B cell (primary cell): Measurements from ENCODE around the gene LRFN4. TPM values are rescaled to one million over a fixed set of nuclear protein-coding genes. Genes with fewer than 3 reads are reported as not detected.

Experiments
- ATAC-seq: fragments of 200-7000 bp; cut with Tn5 transposase; one replicate; pipeline ENCODE4 v1.10.0; 2021; ENCODE audit warnings: low read depth, mild to moderate bottlenecking, moderate number of reproducible peaks, moderate library complexity
- CTCF ChIA-PET: fragments of 350-600 bp; sonication (Branson Sonifier 250); formaldehyde crosslinking; loops from one replicate; lab custom pipeline; 2021; ENCODE audit warnings: antibody characterized with exemption, inconsistent platforms; lab: Charles Lee
- POLR2A ChIA-PET: fragments of 350-600 bp; sonication (Branson Sonifier 250); formaldehyde crosslinking; loops from one replicate; lab custom pipeline; 2021; ENCODE audit warnings: antibody characterized with exemption; lab: Charles Lee
- DNase-seq: peaks from one replicate; pipeline ENCODE4 v3.0.0; 2013
- H2AFZ ChIP-seq: 2 replicates; pipeline ENCODE4 v1.6.1; 2012; ENCODE audit warnings: mild to moderate bottlenecking, low read depth, low read length; ENCODE audit not compliant: insufficient read depth, poor library complexity, severe bottlenecking
- H3K27ac ChIP-seq, 2 donors: 1 replicate in 1 of 2; 2 replicates in 1 of 2; pipeline ENCODE4 v1.5.1; 2012 to 2013; ENCODE audit warnings: low read length in 2 of 2, mild to moderate bottlenecking in 2 of 2, moderate library complexity in 1 of 2
- H3K27me3 ChIP-seq, 4 experiments: fragments of 200-600 bp in 1 of 4; sonication (generic) in 1 of 4; replicated peaks in 1 of 4; 1 replicate in 2 of 4; 2 replicates in 2 of 4; pipeline versions ENCODE4 v1.6.1 to v1.7.0; 2013 to 2016; ENCODE audit warnings: low read length in 3 of 4, mild to moderate bottlenecking in 2 of 4, mixed read lengths in 1 of 4, moderate library complexity in 1 of 4; ENCODE audit not compliant: insufficient read depth in 4 of 4, control insufficient read depth in 3 of 4; ENCODE audit errors: control extremely low read depth in 1 of 4
- H3K36me3 ChIP-seq, 2 experiments: replicated peaks in 1 of 2; 1 replicate in 1 of 2; 2 replicates in 1 of 2; pipeline versions ENCODE4 v1.6.1 to v1.7.1; 2013; ENCODE audit warnings: low read length in 1 of 2; ENCODE audit not compliant: insufficient read depth in 2 of 2, control insufficient read depth in 1 of 2; ENCODE audit errors: control extremely low read depth in 1 of 2, extremely low read depth in 1 of 2
- H3K4me1 ChIP-seq, 2 donors: fragments of 200-600 bp in 1 of 2; sonication (generic) in 1 of 2; 1 replicate in 1 of 2; 2 replicates in 1 of 2; pipeline versions ENCODE4 v1.5.1 to v1.6.1; 2013 to 2017; ENCODE audit warnings: low read length in 2 of 2; ENCODE audit not compliant: control insufficient read depth in 2 of 2, insufficient read depth in 2 of 2
- H3K4me2 ChIP-seq: replicated peaks from 2 replicates; pipeline ENCODE3; 2012; ENCODE audit warnings: mild to moderate bottlenecking, low read depth, low read length; ENCODE audit not compliant: poor library complexity, severe bottlenecking
- H3K4me3 ChIP-seq, 5 experiments: fragments of 200-600 bp in 1 of 5; sonication (generic) in 1 of 5; 1 replicate in 3 of 5; 2 replicates in 2 of 5; pipeline versions ENCODE4 v1.5.1 to v1.7.0; 2011 to 2016; ENCODE audit warnings: low read length in 4 of 5, mild to moderate bottlenecking in 4 of 5, low read depth in 2 of 5, control low read depth in 1 of 5, moderate library complexity in 1 of 5; ENCODE audit not compliant: insufficient read depth in 1 of 5; ENCODE audit errors: control extremely low read depth in 1 of 5, extremely low read depth in 1 of 5
- H3K79me2 ChIP-seq: fragments of 200-600 bp; sonication (generic); one replicate; pipeline ENCODE4 v1.6.0; 2016; ENCODE audit warnings: low read length; ENCODE audit not compliant: control insufficient read depth, insufficient read depth
- H3K9ac ChIP-seq: fragments of 200-600 bp; sonication (generic); 2 replicates; pipeline ENCODE4 v1.6.1; 2017; ENCODE audit warnings: mild to moderate bottlenecking, low read length, moderate library complexity
- H3K9me3 ChIP-seq, 3 donors: one replicate each; pipeline versions ENCODE4 v1.6.1 to v1.7.1; 2013; ENCODE audit warnings: low read length in 2 of 3; ENCODE audit not compliant: control insufficient read depth in 2 of 3, insufficient read depth in 1 of 3; ENCODE audit errors: control extremely low read depth in 1 of 3
- H4K20me1 ChIP-seq: 2 replicates; pipeline ENCODE4 v1.6.0; 2012; ENCODE audit warnings: mild to moderate bottlenecking, low read length; ENCODE audit not compliant: insufficient read depth, control insufficient read depth, poor library complexity, severe bottlenecking
- H3K27ac Mint-ChIP-seq: one replicate; pipeline ENCODE4 v1.8.0; 2021; ENCODE audit warnings: mixed read lengths
- H3K27me3 Mint-ChIP-seq: one replicate; pipeline ENCODE4 v1.8.0; 2021; ENCODE audit warnings: mixed read lengths
- H3K4me1 Mint-ChIP-seq: one replicate; pipeline ENCODE4 v1.8.0; 2021; ENCODE audit warnings: mixed read lengths
- H3K4me3 Mint-ChIP-seq: one replicate; pipeline ENCODE4 v1.8.0; 2021; ENCODE audit warnings: mixed read lengths
- H3K9me3 Mint-ChIP-seq: one replicate; pipeline ENCODE4 v1.8.0; 2022; ENCODE audit warnings: mixed read lengths; ENCODE audit not compliant: insufficient read depth
- CTCF ChIP-seq: fragments of 200-600 bp; IDR thresholded peaks from one replicate; pipeline ENCODE4 v1.8.0; 2022; ENCODE audit warnings: antibody characterized with exemption, mild to moderate bottlenecking
- EZH2 ChIP-seq: IDR thresholded peaks from 2 replicates; pipeline ENCODE4 v1.6.1; 2012; ENCODE audit warnings: borderline replicate concordance, low read depth, mild to moderate bottlenecking, moderate library complexity, low read length; ENCODE audit not compliant: insufficient read depth, poor library complexity, severe bottlenecking
- WGBS: methylation state at CpG from one replicate; pipeline ENCODE4 v1.1.5; 2013; ENCODE audit warnings: missing lambda C conversion rate; ENCODE audit not compliant: insufficient coverage; 5-methylcytosine and 5-hydroxymethylcytosine counted together
- intact Hi-C: fragments of 100-400 bp; cut with micrococcal nuclease; formaldehyde crosslinking; loops from one replicate; pipeline ENCODE4 v1.10.0; 2022
- polyA plus RNA-seq: library from polyadenylated mRNA; depleted of rRNA; stranded (reverse); fragments of >200 nt; gene quantifications from 2 replicates; pipeline ENCODE4 v1.2.3, GENCODE V29; 2012
- total RNA-seq, 2 donors: library from RNA; stranded (reverse); fragments of 120-200 nt in 1 of 2; gene quantifications; 1 replicate in 1 of 2; 2 replicates in 1 of 2; pipeline versions ENCODE4 v1.2.3 to v1.2.4, GENCODE V29; 2013 to 2022

LRFN4 gene
- total and polyA plus RNA-seq, 2 donors (not counting 1 experiment from before 2014, with no cell fraction given), result 7.1 to 12.1 TPM

GRCh38 chr11:66861038-66861773 lies 4.3 kb downstream of the LRFN4 start:
- no peaks in the 10 kb centered on the region for H4K20me1 ChIP-seq
- H3K27me3 Mint-ChIP-seq, result no peaks in the 10 kb centered on the region
- no peak overlapping the region for H3K4me3 Mint-ChIP-seq
- TF ChIP-seq CTCF, result no peak
- no peak for TF ChIP-seq EZH2
- DNase-seq (no peak), ATAC-seq (no peak)
- no peak overlapping the region for H3K4me3 ChIP-seq
- intact Hi-C loops, result no loop called here
- no peaks in the 10 kb centered on the region for H3K27me3 ChIP-seq
- H3K36me3 ChIP-seq, result no peaks in the 10 kb centered on the region
- no peaks in the 10 kb centered on the region for H3K79me2 ChIP-seq
- 95% methylated on average over 32 of the region's 32 CpGs for WGBS
- peaks cover 5% of the 10 kb centered on the region for H3K4me1 Mint-ChIP-seq
- H3K9me3 ChIP-seq, result no peaks in the 10 kb centered on the region
- no peak overlapping the region for H2AFZ ChIP-seq
- ChIA-PET POLR2A (interaction anchor here (0.5 kb wide), 1 partner anchor 744 kb away, joined by 15 read pairs; no protein-coding TSS in a partner anchor), CTCF (no interaction called here)
- H3K4me2 ChIP-seq, result no peak overlapping the region
- peaks cover 0 to 4% of the 10 kb centered on the region in 2 donors for H3K4me1 ChIP-seq
- no peak overlapping the region for H3K27ac Mint-ChIP-seq
- H3K9me3 Mint-ChIP-seq, result no peaks in the 10 kb centered on the region
- H3K27ac ChIP-seq, result no peak overlapping the region
- no peak overlapping the region for H3K9ac ChIP-seq

DNA sequence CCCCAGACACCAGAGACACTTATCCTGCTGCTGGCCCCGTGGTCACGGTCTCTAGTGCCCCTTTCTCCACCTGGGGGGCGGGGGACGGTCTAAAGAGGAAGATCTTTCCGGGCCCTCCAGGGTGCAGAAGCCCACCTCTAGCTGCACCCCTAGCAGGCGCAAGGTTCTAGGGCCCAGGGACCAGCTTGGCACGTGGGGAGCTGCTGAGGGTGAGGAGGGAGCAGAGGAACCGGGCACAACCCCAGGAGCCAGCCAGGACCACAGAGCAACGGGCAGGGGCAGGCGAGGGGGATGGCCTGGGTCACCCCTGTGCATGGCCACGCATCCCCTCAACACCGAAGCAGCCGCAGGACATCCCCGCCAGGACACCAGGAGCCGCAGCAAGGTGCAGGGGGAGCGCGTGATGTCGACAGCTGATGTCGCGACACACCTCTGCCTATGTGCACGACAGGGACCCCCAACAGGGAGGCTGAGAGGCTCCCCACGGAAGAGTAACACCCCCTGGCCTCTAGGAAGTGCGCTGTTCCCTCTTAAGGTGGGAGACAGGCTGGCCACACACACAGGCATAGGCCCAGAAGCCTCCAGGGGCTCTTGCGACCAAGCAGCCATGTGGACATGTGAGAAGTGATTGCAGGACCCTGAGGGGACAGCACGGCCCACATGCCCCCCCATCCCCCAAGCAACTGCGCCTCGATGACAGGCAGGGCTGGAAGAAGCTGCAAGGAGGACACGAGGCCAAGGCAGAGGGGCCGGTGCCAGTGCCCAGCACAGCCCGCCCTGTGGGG lies 5.1 kb downstream of the LRFN4 start:
- H3K27me3 Mint-ChIP-seq, result no peaks in the 10 kb centered on the region
- Histone ChIP-seq H3K4me1 (peaks cover 0 to 4% of the 10 kb centered on the region in 2 donors), H2AFZ (no peak overlapping the region), H3K4me2 (no peak overlapping the region), H3K27me3 (no peaks in the 10 kb centered on the region), H3K79me2 (no peaks in the 10 kb centered on the region), H3K4me3 (no peak overlapping the region), H3K27ac (no peak overlapping the region), H3K36me3 (no peaks in the 10 kb centered on the region), H3K9me3 (no peaks in the 10 kb centered on the region), H4K20me1 (no peaks in the 10 kb centered on the region), H3K9ac (no peak overlapping the region)
- intact Hi-C loops, result no loop called here
- TF ChIP-seq EZH2 (no peak), CTCF (no peak)
- ATAC-seq (no peak), DNase-seq (no peak)
- H3K4me1 Mint-ChIP-seq, result peaks cover 4% of the 10 kb centered on the region
- H3K9me3 Mint-ChIP-seq, result no peaks in the 10 kb centered on the region
- no peak overlapping the region for H3K27ac Mint-ChIP-seq
- CTCF ChIA-PET, result no interaction called here
- no peak overlapping the region for H3K4me3 Mint-ChIP-seq
- POLR2A ChIA-PET, result no interaction called here
- 96% methylated on average over 25 of the region's 30 CpGs for WGBS
